Fibroblast of pulmonary artery (primary cell): ENCODE data around the gene IL12RB1.

Source experiments
- DNase-seq: peaks from one replicate; pipeline ENCODE4 v3.0.0-alpha.2; 2010; ENCODE audit warnings: low read depth
- H3K4me3 ChIP-seq: replicated peaks from 2 replicates; pipeline ENCODE4 v1.5.1; 2011; ENCODE audit warnings: low read depth, mild to moderate bottlenecking, control low read depth, low read length, moderate library complexity
- TF ChIP-seq, protein P1 (sequence below): IDR thresholded peaks from 2 replicates; pipeline ENCODE4 v1.5.1; 2011; ENCODE audit warnings: mild to moderate bottlenecking, control low read depth, low read length, inconsistent platforms; ENCODE audit errors: missing control alignments

IL12RB1 gene

DNA sequence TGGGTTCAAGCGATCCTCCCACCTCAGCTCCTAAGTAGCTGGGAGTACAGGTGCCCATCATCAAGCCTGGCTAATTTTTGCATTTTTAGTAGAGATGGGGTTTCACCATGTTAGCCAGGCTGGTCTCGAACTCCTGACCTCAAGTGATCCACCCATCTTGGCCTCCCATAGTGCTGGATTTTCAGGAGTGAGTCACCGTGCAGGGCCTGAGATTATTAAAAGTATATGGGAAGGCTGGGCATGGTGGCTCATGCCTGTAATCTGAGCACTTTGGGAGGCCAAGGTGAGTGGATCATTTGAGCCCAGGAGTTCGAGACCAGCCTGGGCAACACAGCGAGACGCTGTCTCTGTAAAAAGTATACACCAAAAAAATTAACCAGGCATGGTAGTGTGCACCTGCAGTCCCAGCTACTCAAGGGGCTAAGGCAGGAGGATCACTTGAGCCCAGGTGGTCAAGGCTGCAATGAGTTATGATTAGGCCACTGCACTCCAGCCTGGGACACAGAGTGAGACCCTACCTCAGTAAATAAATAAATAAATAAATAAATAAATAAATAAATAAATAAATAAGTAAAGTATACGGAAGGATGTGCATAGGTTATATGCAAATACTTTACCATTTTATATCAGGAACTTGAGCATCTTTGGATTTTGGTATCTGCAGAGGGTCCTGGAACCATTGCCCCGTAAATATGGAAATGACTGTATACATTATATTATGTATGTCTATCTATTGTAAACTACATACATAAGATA lies 854 bp downstream of the IL12RB1 start:
- TF ChIP-seq, protein P1, sequence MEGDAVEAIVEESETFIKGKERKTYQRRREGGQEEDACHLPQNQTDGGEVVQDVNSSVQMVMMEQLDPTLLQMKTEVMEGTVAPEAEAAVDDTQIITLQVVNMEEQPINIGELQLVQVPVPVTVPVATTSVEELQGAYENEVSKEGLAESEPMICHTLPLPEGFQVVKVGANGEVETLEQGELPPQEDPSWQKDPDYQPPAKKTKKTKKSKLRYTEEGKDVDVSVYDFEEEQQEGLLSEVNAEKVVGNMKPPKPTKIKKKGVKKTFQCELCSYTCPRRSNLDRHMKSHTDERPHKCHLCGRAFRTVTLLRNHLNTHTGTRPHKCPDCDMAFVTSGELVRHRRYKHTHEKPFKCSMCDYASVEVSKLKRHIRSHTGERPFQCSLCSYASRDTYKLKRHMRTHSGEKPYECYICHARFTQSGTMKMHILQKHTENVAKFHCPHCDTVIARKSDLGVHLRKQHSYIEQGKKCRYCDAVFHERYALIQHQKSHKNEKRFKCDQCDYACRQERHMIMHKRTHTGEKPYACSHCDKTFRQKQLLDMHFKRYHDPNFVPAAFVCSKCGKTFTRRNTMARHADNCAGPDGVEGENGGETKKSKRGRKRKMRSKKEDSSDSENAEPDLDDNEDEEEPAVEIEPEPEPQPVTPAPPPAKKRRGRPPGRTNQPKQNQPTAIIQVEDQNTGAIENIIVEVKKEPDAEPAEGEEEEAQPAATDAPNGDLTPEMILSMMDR = no peak
- H3K4me3 ChIP-seq = no peak overlapping the region
- DNase-seq = no peak

- DNase-seq = no peak
- TF ChIP-seq, protein P1 = no peak
- H3K4me3 ChIP-seq = no peak overlapping the region
These were observed 2.6 kb downstream of the IL12RB1 start for GRCh38 chr19:18083929-18084684.

DNA sequence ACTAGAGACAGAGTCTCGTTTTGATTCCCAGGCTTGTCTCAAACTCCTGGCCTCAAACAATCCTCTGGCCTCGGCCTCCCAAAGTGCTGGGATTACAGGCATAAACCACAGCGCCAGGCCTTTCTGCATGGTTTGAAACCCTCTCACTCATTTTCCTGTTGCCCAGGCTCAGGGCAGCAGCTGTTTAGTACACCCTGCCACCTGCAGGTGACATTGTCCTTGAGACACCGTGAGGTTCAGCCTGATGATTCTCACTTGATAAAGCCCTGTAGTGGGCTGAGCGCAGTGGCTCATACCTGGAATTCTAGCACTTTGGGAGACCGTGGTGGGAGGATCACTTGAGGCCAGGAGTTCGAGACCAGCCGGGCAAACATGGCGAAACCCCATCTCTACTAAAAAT lies 12.5 kb downstream of the IL12RB1 start:
- H3K4me3 ChIP-seq = no peak overlapping the region
- DNase-seq = no peak
- TF ChIP-seq, protein P1 = no peak

GRCh38 chr19:18073197-18073596 lies 13.5 kb downstream of the IL12RB1 start:
- TF ChIP-seq, protein P1 = no peak
- H3K4me3 ChIP-seq = no peak overlapping the region
- DNase-seq = no peak

GRCh38 chr19:18072335-18072734 lies 14.4 kb downstream of the IL12RB1 start:
- H3K4me3 ChIP-seq = no peak overlapping the region
- DNase-seq = no peak
- TF ChIP-seq, protein P1 = no peak

DNA sequence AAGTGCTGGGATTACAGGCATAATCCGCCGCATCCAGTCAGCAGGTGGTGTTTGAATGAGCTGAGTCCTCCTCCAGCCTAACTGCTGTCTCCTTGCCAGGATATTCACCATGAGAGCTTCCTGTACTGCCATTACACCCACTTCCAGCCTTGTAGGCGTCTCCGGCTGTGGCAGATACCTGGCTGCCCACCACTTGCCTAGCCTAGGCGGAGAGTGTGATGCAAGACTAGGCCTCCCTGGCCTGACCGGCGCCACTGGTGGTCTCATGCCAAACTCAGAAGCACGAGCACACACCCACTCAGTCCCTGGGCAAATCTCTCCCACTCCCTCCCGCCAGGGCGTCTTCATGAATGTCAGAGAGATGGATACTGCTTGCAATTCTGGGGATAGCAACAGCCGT lies 16.6 kb downstream of the IL12RB1 start:
- no peak for DNase-seq
- no peak overlapping the region for H3K4me3 ChIP-seq
- TF ChIP-seq, protein P1 = no peak
